NT2/D1 (cell line): Measurements from ENCODE around the gene CAMTA1.

Experiments used
- DNase-seq: peaks from one replicate; pipeline ENCODE4 v3.0.0-alpha.2; 2011; ENCODE audit warnings: low read depth, low spot score
- H3K27me3 ChIP-seq: 2 replicates; pipeline ENCODE4 v1.6.0; 2011; ENCODE audit warnings: mild to moderate bottlenecking; ENCODE audit not compliant: insufficient read length, insufficient read depth
- H3K36me3 ChIP-seq: 2 replicates; pipeline ENCODE4 v1.6.1; 2011; ENCODE audit warnings: mild to moderate bottlenecking, low read length, mixed read lengths; ENCODE audit not compliant: insufficient read depth, insufficient read length
- H3K4me1 ChIP-seq: 2 replicates; pipeline ENCODE4 v1.5.1; 2011; ENCODE audit not compliant: insufficient read depth, insufficient read length
- H3K4me3 ChIP-seq: 2 replicates; pipeline ENCODE4 v1.5.1; 2011; ENCODE audit warnings: low read depth; ENCODE audit not compliant: insufficient read length
- H3K9ac ChIP-seq: 2 replicates; pipeline ENCODE4 v1.6.0; 2011; ENCODE audit warnings: low read depth; ENCODE audit not compliant: insufficient read length
- H3K9me3 ChIP-seq: 2 replicates; pipeline ENCODE4 v1.5.1; 2011; ENCODE audit warnings: mild to moderate bottlenecking, low read length; ENCODE audit not compliant: insufficient read depth
- SUZ12 ChIP-seq: IDR thresholded peaks from 2 replicates; pipeline ENCODE4 v1.6.1; 2011; ENCODE audit not compliant: insufficient read length, insufficient read depth; ENCODE audit errors: extremely low read depth
- YY1 ChIP-seq: IDR thresholded peaks from 2 replicates; pipeline ENCODE4 v1.6.1; 2011; ENCODE audit not compliant: insufficient read length, insufficient read depth
- ZNF274 ChIP-seq: IDR thresholded peaks from 2 replicates; pipeline ENCODE4 v1.6.1; 2011; ENCODE audit warnings: mild to moderate bottlenecking, low read depth, low read length

Gene CAMTA1

GRCh38 chr1:7264101-7264500, 478.8 kb downstream of the CAMTA1 start:
- Histone ChIP-seq H3K4me3 (no peak overlapping the region), H3K9ac (no peak overlapping the region), H3K4me1 (peaks cover 3% of the 10 kb centered on the region), H3K9me3 (peaks cover 8% of the 10 kb centered on the region), H3K27me3 (no peaks in the 10 kb centered on the region), H3K36me3 (no peaks in the 10 kb centered on the region)
- TF ChIP-seq ZNF274: no peak
- no peak for TF ChIP-seq SUZ12
- no peak for TF ChIP-seq YY1
- no peak for DNase-seq

DNA sequence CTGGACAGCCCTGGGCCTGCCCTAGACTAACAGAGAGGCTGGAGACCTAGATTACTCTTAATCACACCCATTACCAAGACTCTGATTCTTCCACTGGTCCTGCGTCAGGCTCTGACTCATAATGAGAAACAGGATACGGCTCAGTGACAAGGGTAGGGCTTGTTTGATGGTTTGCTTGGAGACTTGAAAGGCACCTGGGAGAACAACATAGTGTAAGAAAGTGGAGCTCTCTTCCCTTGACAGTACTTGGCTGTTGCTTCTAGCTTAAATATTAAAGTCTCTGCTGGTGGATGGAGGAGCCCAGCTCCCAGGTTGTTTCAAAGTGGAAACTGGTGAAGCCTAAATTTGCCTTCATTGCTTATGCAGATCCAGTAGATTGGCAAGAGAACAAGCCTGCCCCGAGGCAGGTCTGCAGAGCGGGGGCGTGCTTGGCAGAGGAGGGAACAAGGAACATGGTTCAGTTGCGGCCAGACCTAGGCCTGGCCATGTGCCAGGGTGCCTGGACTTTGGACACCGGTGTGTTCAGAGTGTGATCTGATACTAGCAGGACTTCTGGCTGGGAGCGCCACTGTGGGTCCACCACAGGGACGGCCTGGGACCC, 480.6 kb downstream of the CAMTA1 start:
- no peaks in the 10 kb centered on the region for H3K27me3 ChIP-seq
- H3K9me3 ChIP-seq: peaks cover 11% of the 10 kb centered on the region
- H3K4me3 ChIP-seq: no peak overlapping the region
- peaks cover 3% of the 10 kb centered on the region for H3K4me1 ChIP-seq
- no peak for DNase-seq
- no peak for TF ChIP-seq YY1
- no peak for TF ChIP-seq SUZ12
- no peak for TF ChIP-seq ZNF274
- no peak overlapping the region for H3K9ac ChIP-seq
- H3K36me3 ChIP-seq: no peaks in the 10 kb centered on the region

- Histone ChIP-seq H3K36me3 (no peaks in the 10 kb centered on the region), H3K4me3 (no peak overlapping the region), H3K27me3 (no peaks in the 10 kb centered on the region), H3K4me1 (peaks cover 3% of the 10 kb centered on the region), H3K9me3 (peaks cover 11% of the 10 kb centered on the region), H3K9ac (no peak overlapping the region)
- no peak for TF ChIP-seq YY1
- TF ChIP-seq SUZ12: no peak
- no peak for TF ChIP-seq ZNF274
- no peak for DNase-seq
Measured at GRCh38 chr1:7266561-7266960, 481.3 kb downstream of the CAMTA1 start.

DNA sequence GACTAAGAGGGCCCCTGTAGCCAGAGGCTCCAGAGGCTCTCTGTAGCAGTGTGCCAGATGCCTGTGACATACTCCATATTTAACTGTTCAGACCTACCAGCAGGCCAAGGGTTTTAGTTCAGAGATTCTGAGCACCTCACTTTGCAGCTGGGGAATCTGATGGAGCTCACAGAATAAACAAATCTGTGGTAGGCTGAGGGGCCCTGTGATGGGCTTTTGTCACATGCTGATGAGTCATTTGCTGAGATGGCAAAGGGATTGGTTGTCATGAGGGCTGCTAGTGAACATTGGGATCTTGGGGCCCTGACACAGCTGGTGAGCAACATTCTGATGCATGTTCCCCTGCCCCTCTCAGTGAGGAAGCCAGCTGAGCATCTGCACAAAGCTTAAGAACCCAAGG, 482.2 kb downstream of the CAMTA1 start:
- no peak overlapping the region for H3K9ac ChIP-seq
- peaks cover 3% of the 10 kb centered on the region for H3K4me1 ChIP-seq
- peaks cover 11% of the 10 kb centered on the region for H3K9me3 ChIP-seq
- no peak for TF ChIP-seq ZNF274
- no peak for TF ChIP-seq SUZ12
- TF ChIP-seq YY1: no peak
- no peaks in the 10 kb centered on the region for H3K27me3 ChIP-seq
- DNase-seq: no peak
- H3K36me3 ChIP-seq: no peaks in the 10 kb centered on the region
- H3K4me3 ChIP-seq: no peak overlapping the region

GRCh38 chr1:7268983-7269382, 483.7 kb downstream of the CAMTA1 start:
- DNase-seq: no peak
- peaks cover 3% of the 10 kb centered on the region for H3K4me1 ChIP-seq
- H3K4me3 ChIP-seq: no peak overlapping the region
- H3K9ac ChIP-seq: no peak overlapping the region
- no peaks in the 10 kb centered on the region for H3K27me3 ChIP-seq
- peaks cover 11% of the 10 kb centered on the region for H3K9me3 ChIP-seq
- H3K36me3 ChIP-seq: no peaks in the 10 kb centered on the region
- TF ChIP-seq YY1 (no peak), SUZ12 (no peak), ZNF274 (no peak)

DNA sequence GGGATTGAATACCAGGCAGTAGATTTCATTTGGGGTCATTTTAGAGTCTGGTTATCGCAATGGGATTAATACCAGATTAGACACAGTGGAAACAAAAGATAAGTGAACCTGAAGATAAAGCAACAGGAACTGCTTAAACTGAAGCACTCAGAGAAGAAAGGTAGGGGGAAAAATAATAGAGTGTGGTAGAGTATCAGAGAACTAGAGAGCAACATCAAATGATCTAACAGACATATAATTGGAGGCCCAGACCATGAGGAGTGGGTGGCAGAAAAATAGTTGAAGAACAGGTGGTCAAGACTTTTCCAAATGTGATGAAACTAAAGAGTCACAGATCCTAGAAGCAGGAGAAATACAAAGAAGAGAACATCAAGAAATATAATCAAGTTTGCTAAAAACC, 484.3 kb downstream of the CAMTA1 start:
- Histone ChIP-seq H3K27me3 (no peaks in the 10 kb centered on the region), H3K4me1 (peaks cover 3% of the 10 kb centered on the region), H3K9ac (no peak overlapping the region), H3K4me3 (no peak overlapping the region), H3K36me3 (no peaks in the 10 kb centered on the region), H3K9me3 (peaks cover 11% of the 10 kb centered on the region)
- DNase-seq: no peak
- TF ChIP-seq ZNF274 (no peak), YY1 (no peak), SUZ12 (no peak)

DNA sequence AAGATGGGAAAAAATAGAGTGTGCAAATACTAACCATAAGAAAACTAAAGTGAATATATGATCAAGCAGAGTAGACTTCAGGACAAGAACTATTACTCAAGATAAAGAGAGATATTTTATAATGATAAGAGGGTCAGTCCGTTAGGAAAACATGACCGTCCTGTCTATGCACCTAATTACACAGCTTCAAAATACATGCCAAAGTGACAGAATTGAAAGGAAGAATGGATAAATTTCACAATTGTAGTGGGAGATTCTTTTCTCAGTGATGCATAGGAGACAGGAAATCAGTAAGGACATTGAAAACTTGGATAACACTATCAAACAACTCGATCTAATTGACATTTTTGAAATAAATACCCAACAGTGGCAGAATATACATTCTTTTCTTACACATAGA, 489.0 kb downstream of the CAMTA1 start:
- Histone ChIP-seq H3K9me3 (peaks cover 11% of the 10 kb centered on the region), H3K36me3 (no peaks in the 10 kb centered on the region), H3K27me3 (no peaks in the 10 kb centered on the region), H3K9ac (no peak overlapping the region), H3K4me3 (no peak overlapping the region), H3K4me1 (no peaks in the 10 kb centered on the region)
- no peak for TF ChIP-seq SUZ12
- no peak for TF ChIP-seq ZNF274
- no peak for TF ChIP-seq YY1
- no peak for DNase-seq

DNA sequence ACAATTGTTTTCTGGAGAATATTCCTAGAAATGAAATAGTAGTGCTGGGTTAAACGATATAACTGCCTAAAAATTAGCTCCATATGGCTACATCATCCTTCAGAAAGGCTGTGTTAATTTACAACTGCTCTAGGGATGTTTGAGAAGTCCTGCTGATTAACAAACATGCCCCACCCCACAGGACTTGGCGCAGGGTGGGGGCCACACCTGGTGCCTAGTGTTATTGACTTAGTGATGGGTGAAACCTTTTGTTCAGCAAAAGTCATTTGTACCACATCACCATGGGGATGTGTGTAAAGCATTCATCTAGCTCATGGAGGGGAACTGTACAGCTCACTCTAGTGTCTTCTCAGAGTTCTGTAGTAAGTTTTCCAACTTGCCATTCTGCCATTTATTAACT, 492.8 kb downstream of the CAMTA1 start:
- H3K27me3 ChIP-seq: no peaks in the 10 kb centered on the region
- H3K9me3 ChIP-seq: peaks cover 10% of the 10 kb centered on the region; the same call in 1 of the 2 replicates
- TF ChIP-seq ZNF274 (no peak), SUZ12 (no peak), YY1 (no peak)
- no peak overlapping the region for H3K9ac ChIP-seq
- no peaks in the 10 kb centered on the region for H3K36me3 ChIP-seq
- peaks cover 3% of the 10 kb centered on the region for H3K4me1 ChIP-seq
- no peak overlapping the region for H3K4me3 ChIP-seq
- DNase-seq: no peak
